Measurements from ENCODE around the gene CLEC18A.
"Not testable (repeated sequence)": the region's sequence is repeated elsewhere in the genome, so short reads cannot be mapped to it uniquely, and the experiment has no call there.

The CLEC18A gene

GRCh38 chr16:69942099-69942491 lies 9.0 kb upstream of the CLEC18A start:
- no peak for TF ChIP-seq ZFX (IDR thresholded peaks at IDR 0.05; ENCODE audit: borderline replicate concordance)
- TF ChIP-seq CTCF (IDR thresholded peaks at IDR 0.05), result no peak
- no peak overlapping the region for H3K27ac ChIP-seq

DNA sequence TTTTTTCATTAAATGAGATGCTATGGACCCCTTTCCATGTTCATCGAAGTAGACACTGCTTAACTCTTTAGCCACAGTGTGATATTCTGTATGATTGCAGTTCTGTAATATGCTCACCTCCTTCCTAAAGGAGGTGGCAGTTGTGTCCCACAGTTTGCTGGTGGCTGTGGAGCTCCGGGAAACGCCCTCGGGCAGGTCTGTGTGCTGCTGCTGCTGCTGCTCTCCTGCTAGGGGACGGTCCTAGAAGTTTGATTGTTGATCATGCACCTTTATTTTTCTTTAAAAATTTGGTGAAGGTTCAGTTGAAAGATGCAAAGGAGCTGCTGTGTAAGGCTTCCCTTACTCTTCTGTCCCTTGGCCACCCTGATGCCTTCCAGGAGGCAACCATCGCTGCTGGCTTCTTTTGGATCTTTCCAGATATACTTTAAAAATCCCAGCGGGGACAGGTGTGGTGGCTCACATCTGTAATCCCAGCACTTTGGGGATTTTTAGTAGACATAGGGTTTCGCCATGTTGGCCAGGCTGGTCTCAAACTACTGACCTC lies 8.4 kb upstream of the CLEC18A start:
- H3K27ac ChIP-seq, result no peak overlapping the region
- TF ChIP-seq ZFX (IDR thresholded peaks at IDR 0.05; ENCODE audit: borderline replicate concordance) (no peak), CTCF (IDR thresholded peaks at IDR 0.05) (no peak)

DNA sequence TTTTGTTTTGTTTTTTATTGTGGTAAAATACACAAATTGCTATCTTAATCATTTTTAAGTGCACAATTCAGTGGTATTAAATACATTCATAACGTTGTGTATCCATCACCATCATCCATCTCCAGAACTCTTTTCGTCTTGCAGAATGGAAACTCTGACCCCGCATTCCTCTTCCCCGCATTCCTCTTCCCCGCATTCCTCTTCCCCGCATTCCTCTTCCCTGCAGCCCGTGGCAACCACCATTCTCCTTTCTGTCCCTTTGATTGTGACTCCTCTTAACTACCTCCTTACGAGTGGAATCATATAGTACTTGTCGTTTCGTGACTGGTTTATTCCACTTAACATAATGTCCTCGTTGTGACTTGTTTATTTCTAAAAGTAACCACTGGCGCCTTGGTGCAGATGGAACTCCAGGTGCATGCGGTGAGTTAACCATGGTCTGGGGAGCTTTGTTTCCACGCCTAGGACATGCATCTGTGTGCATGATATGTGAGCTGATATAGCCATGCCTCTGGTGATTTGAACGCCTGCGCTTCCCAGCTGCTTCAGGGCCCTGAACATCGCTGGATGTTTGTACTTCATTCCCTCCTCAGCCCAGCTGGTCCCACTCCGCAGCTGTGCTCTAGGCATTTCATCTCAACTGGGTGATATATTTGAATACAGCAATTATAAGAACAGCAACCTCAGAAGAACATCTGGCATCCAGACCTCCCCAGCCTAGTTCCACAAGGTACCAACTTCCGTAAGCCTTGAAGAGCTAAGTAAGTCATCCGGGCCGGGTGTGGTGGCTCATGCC lies 7.7 kb upstream of the CLEC18A start:
- H3K27ac ChIP-seq, result not testable (repeated sequence)

DNA sequence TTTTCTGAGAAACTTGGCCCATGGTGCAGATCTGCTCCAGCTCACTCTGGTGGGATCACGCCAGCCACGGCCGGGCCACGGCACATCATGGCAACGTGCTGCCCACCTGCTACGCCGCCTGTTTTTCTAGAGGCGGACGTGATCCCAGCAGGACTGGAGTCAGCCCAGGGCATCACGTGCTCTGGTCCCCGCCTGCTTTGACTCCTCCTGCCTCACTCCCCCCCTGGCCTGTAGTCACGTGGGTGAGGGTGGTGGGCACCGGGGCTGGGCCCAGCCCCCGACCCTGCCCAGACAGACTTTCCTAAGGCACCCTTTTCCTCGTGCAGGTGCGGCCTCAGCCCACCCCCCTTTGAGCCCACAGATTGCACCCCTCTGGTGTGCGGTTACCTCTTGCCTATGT lies 723 bp upstream of the CLEC18A start:
- not testable (repeated sequence) for H3K27ac ChIP-seq

- not testable (repeated sequence) for H3K27ac ChIP-seq
Observed at GRCh38 chr16:69951672-69952031, 518 bp downstream of the CLEC18A start.

DNA sequence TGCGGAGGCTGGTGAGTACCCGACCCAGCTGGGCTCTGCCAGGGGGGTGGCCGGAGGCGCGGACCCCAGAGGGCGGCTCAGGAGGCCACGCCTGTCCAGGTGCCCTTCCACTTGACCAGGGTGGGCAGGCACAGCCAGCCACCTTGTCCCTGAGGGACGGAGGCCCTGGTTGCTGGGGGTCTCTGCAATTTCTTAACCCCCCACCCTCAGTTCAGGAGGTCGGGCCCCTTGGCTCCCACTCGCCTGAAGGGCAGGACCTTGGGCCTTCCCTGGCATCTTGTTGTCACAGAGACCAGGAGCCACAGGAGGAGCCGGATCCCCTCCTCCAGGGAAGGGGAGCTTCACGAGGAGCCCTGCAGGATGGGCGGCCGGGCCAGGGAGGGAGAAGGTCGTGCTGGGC lies 982 bp downstream of the CLEC18A start:
- H3K27ac ChIP-seq, result not testable (repeated sequence)

- H3K27ac ChIP-seq, result not testable (repeated sequence)
Observed at GRCh38 chr16:69952572-69953355, 1.6 kb downstream of the CLEC18A start.

GRCh38 chr16:69954241-69954640 lies 3.1 kb downstream of the CLEC18A start:
- H3K27ac ChIP-seq, result not testable (repeated sequence)

DNA sequence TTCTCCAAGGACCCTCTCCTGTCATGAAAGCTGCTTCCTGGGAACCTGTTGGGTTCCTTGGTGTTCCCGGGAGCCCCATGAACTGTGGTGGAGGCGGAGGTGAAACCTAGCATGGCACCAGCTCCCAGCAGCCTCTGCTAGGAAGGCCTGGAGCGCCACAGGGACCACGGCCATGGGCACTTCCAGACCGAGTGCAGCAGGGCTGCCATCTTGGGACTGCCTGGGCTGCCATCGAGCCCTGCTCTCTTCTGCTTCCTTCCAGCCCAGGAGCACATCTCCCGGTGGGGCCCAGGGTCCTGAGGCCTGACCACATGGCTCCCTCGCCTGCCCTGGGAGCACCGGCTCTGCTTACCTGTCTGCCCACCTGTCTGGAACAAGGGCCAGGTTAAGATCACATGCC lies 12.2 kb downstream of the CLEC18A start:
- H3K27ac ChIP-seq, result not testable (repeated sequence)

GRCh38 chr16:69964960-69965660 lies 14.0 kb downstream of the CLEC18A start:
- not testable (repeated sequence) for H3K27ac ChIP-seq

DNA sequence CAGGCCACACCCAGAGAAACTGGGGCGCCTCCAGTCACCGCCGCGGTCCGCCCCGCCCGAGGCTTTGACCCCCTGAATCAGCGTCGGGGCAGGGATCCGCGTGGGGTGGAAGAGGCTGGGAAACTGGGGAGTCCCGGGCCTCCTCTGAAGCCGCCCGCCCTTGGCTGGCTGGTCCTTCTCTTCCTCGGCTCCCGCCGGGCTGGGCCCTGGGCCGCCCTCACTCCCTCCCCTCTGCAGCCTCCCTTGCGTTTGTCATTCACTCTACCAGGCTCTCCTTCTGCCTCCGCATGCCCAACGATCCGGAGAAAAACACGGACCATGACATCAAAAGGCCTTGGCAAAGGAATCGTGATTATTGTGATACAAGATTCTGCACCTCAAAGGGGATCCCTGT lies 14.5 kb downstream of the CLEC18A start:
- not testable (repeated sequence) for H3K27ac ChIP-seq

DNA sequence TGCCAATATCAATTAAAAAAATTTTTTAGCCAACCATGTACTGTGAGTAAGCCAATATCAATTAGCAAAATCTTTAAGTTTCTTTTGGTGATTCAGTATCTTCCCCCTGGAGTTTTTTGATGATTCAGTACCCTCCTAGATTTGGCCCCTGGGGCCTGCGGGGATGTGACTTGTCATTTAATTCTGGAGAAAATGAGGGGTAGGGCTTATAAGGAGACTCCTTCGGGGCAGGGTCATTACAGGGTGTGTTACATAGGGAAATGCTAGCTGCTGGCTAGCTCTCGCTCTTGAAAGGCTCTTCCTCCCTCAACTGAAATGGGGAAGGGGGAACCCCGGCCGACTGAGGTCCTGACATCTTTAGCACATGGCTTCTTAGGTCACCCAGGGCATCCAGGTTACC lies 16.6 kb downstream of the CLEC18A start:
- not testable (repeated sequence) for H3K27ac ChIP-seq

GRCh38 chr16:69968125-69968524 lies 17.0 kb downstream of the CLEC18A start:
- not testable (repeated sequence) for H3K27ac ChIP-seq

DNA sequence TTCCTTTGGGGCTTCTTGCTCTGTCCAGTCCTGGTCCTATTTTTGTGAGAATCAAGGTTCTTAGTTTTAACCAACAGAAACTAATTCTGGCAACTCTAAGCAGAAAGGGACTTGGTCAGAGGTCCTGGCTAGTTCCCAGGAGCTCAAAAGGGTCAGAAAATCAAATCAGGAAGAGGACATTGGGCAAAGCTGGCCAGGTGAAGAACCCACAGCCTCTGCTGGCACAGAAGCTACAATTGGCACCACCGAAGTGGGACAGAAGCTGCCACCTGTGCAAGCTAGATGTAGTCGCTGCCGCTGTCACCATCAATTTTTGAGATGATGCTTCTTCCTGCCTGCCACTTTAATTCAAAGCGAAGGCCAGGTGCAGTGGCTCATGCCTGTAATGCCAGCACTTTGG lies 18.5 kb downstream of the CLEC18A start:
- H3K27ac ChIP-seq, result not testable (repeated sequence)

- H3K27ac ChIP-seq, result not testable (repeated sequence)
Observed at GRCh38 chr16:69972120-69972519, 21.0 kb downstream of the CLEC18A start.

DNA sequence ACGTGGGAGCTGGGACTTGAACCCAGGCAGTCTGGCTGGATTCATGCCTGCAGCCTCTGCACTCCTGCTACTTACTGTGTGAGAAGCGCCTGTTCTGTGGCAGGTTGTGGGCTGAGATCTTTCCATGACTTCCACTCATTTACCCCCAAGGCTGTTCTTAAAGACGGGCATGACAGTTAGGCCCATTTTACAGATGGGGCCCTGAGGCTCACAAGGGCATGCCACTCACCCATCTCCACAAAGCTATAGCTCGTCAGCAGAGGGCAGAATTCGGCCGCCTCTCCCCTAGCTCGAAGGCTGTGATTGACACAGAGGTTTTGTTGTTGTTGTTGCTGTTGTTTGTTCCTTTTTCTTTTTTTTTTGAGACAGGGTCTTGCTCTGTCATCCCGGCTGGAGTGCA lies 21.8 kb downstream of the CLEC18A start:
- not testable (repeated sequence) for H3K27ac ChIP-seq

- not testable (repeated sequence) for H3K27ac ChIP-seq
Observed at GRCh38 chr16:69985196-69985595, 34.1 kb downstream of the CLEC18A start.

DNA sequence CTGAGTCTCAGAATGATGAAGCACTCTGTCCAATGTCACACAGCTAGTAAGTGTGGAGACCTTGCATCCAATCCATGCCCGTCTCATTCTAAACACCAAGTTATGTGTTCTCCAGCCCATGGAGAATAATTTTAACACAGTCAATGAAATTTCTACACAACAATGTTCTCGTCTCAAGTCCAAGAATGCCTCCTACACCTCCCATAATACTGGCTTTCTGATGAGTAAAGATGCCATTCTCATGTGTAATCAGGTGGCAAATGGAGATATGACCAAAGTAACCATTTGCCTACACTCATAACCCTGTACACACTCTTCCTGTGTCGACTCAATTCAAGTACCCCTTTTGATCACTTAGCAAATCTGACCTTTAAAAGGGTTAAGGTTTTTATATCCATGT lies 46.8 kb downstream of the CLEC18A start:
- not testable (repeated sequence) for H3K27ac ChIP-seq

DNA sequence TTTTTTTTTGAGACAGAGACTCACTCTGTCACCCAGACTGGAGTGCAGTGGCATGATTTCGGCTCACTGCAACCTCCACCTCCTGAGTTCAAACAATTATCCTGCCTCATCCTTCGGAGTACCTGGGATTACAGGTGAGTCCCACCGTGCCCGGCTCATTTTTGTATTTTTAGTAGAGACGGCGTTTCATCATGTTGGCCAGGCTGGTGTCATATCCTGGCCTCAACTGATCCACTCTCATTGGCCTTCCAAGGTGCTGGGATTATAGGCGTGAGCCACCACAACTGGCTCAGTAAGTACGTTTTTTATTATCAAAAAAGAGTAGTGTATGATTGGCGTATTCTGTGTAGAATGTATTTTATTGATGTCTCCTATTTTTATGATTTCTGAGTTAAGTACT lies 48.7 kb downstream of the CLEC18A start:
- not testable (repeated sequence) for H3K27ac ChIP-seq
